Heart left ventricle (tissue), 16 donors: ENCODE data around the gene NTHL1. TPM values are rescaled to one million over a fixed set of nuclear protein-coding genes. Genes with fewer than 3 reads are reported as not detected.

Experiments used
- ATAC-seq, 4 donors: fragments of 200-7000 bp; cut with Tn5 transposase; one replicate each; pipeline ENCODE4 v1.9.1; 2020 to 2022; ENCODE audit warnings: moderate library complexity in 4 of 4, mild to moderate bottlenecking in 3 of 4, moderate number of reproducible peaks in 1 of 4
- DNase-seq, 5 donors: peaks; one replicate each; pipeline ENCODE4 v3.0.0-alpha.2; 2020
- H3K27ac ChIP-seq, 12 donors: fragments of 200-600 bp; sonication (generic) in 4 of 12; one replicate each; pipeline versions ENCODE4 v1.5.0 to v1.8.0; 2016 to 2022; ENCODE audit warnings: mild to moderate bottlenecking in 2 of 12
- H3K27me3 ChIP-seq, 9 donors: fragments of 200-600 bp; sonication (generic) in 2 of 9; one replicate each; pipeline versions ENCODE4 v1.5.1 to v1.8.0; 2016 to 2022; ENCODE audit warnings: mild to moderate bottlenecking in 3 of 9
- H3K36me3 ChIP-seq, 9 donors: fragments of 200-600 bp; sonication (generic) in 2 of 9; one replicate each; pipeline versions ENCODE4 v1.5.0 to v1.8.0; 2018 to 2022; ENCODE audit warnings: mild to moderate bottlenecking in 2 of 9
- H3K4me1 ChIP-seq, 12 donors: fragments of 200-600 bp; sonication (generic) in 4 of 12; one replicate each; pipeline versions ENCODE4 v1.5.0 to v1.8.0; 2016 to 2022; ENCODE audit warnings: mild to moderate bottlenecking in 3 of 12
- H3K4me3 ChIP-seq, 12 donors: fragments of 200-600 bp; sonication (generic) in 4 of 12; one replicate each; pipeline versions ENCODE4 v1.5.0 to v1.8.0; 2017 to 2022; ENCODE audit warnings: mild to moderate bottlenecking in 9 of 12, moderate library complexity in 4 of 12
- H3K9me3 ChIP-seq, 12 donors: fragments of 200-600 bp; sonication (generic) in 4 of 12; one replicate each; pipeline versions ENCODE4 v1.5.0 to v1.8.0; 2016 to 2022; ENCODE audit warnings: mild to moderate bottlenecking in 1 of 12
- POLR2A ChIP-seq, 2 donors: fragments of 450-650 bp; IDR thresholded peaks; one replicate each; pipeline ENCODE4 v1.6.1; 2017; ENCODE audit warnings: antibody characterized with exemption in 2 of 2, mild to moderate bottlenecking in 2 of 2, moderate library complexity in 2 of 2
- whole genome bisulfite sequencing, 4 donors: extraction: QIAGEN DNeasy Blood & Tissue Kit in 2 of 4; methylation state at CpG; one replicate each; pipeline versions ENCODE4 v1.1.5 to v1.1.7; 2013 to 2018; 5-methylcytosine and 5-hydroxymethylcytosine counted together
- intact Hi-C, 10 donors: fragments of 100-400 bp; cut with DNase I; formaldehyde crosslinking; loops; one replicate each; pipeline versions ENCODE4 v1.11.1 to v1.14.2; 2022
- polyA plus RNA-seq, 2 donors: library from polyadenylated mRNA; stranded (reverse); fragments of 200-250 nt; gene quantifications; one replicate each; pipeline ENCODE4 v1.2.3, GENCODE V29; 2013
- total RNA-seq, 9 donors: library from RNA; depleted of rRNA in 2 of 9; stranded (reverse); fragments of >200 nt in 2 of 9; fragmentation: NEBNext Ultra II Directional in 3 of 9; extraction: Animal tissue kit (Norgen Biotek cat#: 25700) in 3 of 9; gene quantifications; one replicate each; pipeline versions ENCODE4 v1.1.0 to v1.2.4, GENCODE V29; 2016 to 2023
- TF ChIP-seq, protein P1 (sequence below), 12 donors: fragments of 200-600 bp; sonication (generic) in 4 of 12; IDR thresholded peaks; one replicate each; pipeline versions ENCODE4 v1.5.0 to v1.8.0; 2018 to 2022; ENCODE audit warnings: antibody characterized with exemption in 12 of 12, mild to moderate bottlenecking in 5 of 12
- donor health status: ischemic (EF 13 %, LVEDD 7.1; RV severe dilation, severe dysfunction).
- donor health status: healthy with polysubstance abuse.
- donor health status: DM: no; HTN: yes; CAD: no.
- donor health status: DM: no; HTN: no; CAD: no.
- donor health status: ischemic (EF 25% LVEDD 6.9; RV normal size, moderate dysfunction).
- donor health status: ischemic (EF 25% LVEDD 5.7; RV mildly dilated, moderate dysfunction).
- donor health status: healthy.
- donor health status: DM: yes; HTN: yes; CAD: no.
- donor health status: ischemic (EF 35%, LVEDD 5.7; RV mildly dilated, moderate dysfunction).
- donor health status: nonischemic (EF 11% LVEDD 7.7; RV severe dilation, severe dysfunction).
- donor health status: DM: yes; HTN: yes; CAD: no.
- donor health status: PGD.
- donor health status: ischemic (EF 29% LVEDD 5.4; RV normal size, mild dysfunction).
- donor health status: nonischemic (EF 23%, LVEDD 6.1; RV moderate dilation, normal function).

NTHL1 gene
- total and polyA plus RNA-seq, 11 donors: 9.0 to 32.3 (median 12.2) TPM

DNA sequence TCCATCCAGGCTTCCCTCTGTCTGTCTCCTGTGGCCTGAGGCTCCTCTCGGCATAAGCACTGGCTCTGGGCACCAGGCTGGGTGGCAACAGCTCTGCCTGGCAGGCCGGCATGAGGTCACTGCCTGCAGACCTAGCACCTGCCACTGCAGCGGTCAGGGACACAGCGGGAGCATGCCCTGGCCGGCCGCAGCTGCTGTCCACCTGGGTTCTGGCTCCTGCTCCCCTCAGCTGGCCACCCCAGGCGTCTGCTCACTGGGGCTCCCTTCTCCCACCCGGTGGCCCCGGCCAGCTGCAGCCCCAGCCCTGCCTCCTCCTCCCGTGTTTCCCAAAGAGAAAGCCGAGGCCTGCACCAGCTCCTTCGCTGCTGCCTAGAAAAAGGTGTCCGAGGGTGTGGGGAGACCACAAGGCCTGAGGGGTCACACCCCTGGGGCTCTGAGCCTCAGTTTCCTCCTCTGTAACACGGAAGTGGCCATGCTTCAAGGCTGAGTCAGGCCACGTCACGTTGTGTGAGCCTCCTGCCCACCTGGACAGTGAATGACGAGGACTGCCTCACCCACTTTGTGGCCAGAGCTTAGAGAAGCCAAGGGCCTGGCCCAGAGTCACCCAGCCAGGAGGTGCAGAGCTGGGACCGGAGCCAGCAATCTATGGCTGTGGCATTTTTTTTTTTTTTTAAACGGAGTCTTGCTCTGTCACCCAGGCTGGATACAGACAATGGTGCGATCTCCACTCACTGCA lies 6.7 kb downstream of the NTHL1 start:
- ATAC-seq: no peak
- Histone ChIP-seq H3K4me3 (no peak overlapping the region), H3K36me3 (peaks cover 2 to 35% (median 19%) of the 10 kb centered on the region in 9 donors), H3K27me3 (no peaks in the 10 kb centered on the region), H3K4me1 (peaks cover 12 to 99% (median 81%) of the 10 kb centered on the region in 12 donors), H3K27ac (peak overlapping the region in 11 of 12 donors; percentile 46 to 97 (median 94)), H3K9me3 (no peaks in the 10 kb centered on the region)
- no peak for DNase-seq
- intact Hi-C loops: no loop called here
- no peak for TF ChIP-seq POLR2A (IDR thresholded peaks at IDR 0.05)
- TF ChIP-seq, protein P1, sequence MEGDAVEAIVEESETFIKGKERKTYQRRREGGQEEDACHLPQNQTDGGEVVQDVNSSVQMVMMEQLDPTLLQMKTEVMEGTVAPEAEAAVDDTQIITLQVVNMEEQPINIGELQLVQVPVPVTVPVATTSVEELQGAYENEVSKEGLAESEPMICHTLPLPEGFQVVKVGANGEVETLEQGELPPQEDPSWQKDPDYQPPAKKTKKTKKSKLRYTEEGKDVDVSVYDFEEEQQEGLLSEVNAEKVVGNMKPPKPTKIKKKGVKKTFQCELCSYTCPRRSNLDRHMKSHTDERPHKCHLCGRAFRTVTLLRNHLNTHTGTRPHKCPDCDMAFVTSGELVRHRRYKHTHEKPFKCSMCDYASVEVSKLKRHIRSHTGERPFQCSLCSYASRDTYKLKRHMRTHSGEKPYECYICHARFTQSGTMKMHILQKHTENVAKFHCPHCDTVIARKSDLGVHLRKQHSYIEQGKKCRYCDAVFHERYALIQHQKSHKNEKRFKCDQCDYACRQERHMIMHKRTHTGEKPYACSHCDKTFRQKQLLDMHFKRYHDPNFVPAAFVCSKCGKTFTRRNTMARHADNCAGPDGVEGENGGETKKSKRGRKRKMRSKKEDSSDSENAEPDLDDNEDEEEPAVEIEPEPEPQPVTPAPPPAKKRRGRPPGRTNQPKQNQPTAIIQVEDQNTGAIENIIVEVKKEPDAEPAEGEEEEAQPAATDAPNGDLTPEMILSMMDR (IDR thresholded peaks at IDR 0.05): no peak
- WGBS, 4 donors: 55 to 68% (median 66%) methylated on average over 16 to 20 of the region's 20 CpGs

DNA sequence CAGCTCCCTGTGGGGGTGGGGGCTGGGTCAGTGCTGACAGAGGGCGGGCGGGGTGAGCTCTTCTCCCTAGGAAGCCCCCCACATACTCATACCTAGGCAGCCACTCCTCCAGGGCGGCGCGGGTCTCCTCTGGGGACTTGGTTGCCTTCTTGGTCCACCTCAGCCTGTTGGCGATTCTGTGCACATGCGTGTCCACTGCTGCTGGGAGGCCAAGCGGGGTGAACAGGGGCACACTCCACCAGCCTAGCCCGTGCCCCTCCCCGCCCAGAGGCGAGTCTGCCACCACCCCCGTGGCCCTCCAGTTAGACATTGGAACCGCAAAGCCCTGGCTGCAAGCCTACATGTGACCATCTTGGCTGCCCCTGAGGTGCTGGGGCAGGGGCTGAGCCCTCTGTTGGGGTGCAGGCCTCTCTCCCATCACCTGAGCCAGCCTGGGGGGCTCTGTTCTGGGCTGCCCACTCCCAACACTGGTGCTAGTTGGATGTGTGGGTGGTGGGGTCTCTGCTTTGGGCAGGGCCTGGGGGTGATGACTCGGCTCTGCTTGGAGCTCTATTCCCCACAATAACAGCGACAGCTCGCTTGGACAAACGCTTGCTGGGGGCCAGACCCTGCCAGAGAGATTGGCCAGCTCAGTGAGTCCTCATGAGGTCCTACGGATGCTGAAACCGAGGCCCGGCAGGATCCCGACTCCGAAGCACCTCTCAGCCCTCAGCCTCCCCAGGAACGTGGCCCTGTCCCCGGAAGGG lies 7.4 kb downstream of the NTHL1 start:
- no peak for ATAC-seq
- 62 to 69% (median 66%) methylated on average over 8 to 24 of the region's 24 CpGs for WGBS, 4 donors
- DNase-seq: no peak
- peak overlapping the region; percentile 46 to 97 (median 94) for H3K27ac ChIP-seq
- H3K36me3 ChIP-seq: peaks cover 2 to 42% (median 23%) of the 10 kb centered on the region in 9 donors
- intact Hi-C loops: no loop called here
- TF ChIP-seq, protein P1 (IDR thresholded peaks at IDR 0.05): no peak
- H3K9me3 ChIP-seq: no peaks in the 10 kb centered on the region
- H3K4me1 ChIP-seq: peaks cover 11 to 99% (median 86%) of the 10 kb centered on the region in 12 donors
- peak overlapping the region in 6 of 12 donors; percentile 26 to 91 (median 66) for H3K4me3 ChIP-seq
- H3K27me3 ChIP-seq: no peaks in the 10 kb centered on the region

DNA sequence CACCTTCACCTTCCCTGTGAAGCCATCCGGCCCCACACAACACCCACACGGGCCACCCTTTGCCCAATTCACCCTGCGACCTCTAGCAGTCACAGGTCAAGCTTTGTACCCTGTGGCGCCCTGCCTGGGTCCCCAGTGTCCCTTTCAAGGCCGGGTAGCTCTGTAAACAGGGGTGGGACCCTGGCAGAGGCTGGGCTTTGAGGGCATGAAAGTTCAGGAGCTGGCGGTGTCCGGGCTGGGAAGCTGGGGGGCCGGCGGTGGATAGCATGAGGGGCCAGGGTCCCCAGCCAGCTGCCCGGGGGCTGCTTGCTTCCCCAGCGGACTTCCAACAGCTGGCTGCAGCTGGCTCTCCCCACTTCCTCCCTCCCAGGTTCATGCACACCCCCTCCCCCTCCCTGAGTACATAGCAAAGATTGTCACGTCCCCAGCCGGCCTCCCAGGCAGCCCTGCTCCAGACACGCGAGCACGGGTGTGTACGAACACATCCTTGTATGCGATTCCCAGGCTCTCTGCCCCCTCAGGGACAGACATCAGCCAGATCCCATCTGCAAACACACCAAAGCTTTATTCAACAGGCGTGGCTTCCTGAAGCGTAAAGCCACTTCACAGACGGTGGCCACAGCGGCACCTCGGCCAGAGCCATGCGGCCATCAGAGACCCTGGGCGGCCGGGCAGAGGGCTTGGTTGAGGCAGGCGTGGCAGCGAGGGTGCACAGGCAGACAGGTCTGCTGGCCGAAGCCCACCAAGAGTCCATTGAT lies 8.2 kb downstream of the NTHL1 start:
- Histone ChIP-seq H3K4me1 (peaks cover 11 to 98% (median 88%) of the 10 kb centered on the region in 12 donors), H3K4me3 (peak overlapping the region in 10 of 12 donors; percentile 11 to 91 (median 64)), H3K27me3 (no peaks in the 10 kb centered on the region), H3K9me3 (no peaks in the 10 kb centered on the region), H3K36me3 (peaks cover 2 to 48% (median 23%) of the 10 kb centered on the region in 9 donors), H3K27ac (peak overlapping the region; percentile 78 to 97 (median 94))
- TF ChIP-seq POLR2A (IDR thresholded peaks at IDR 0.05): no peak
- TF ChIP-seq, protein P1 (IDR thresholded peaks at IDR 0.05): no peak
- peak; percentile 43 to 69 (median 54) for ATAC-seq
- intact Hi-C loops: no loop called here
- 29 to 57% (median 49%) methylated on average over 10 to 29 of the region's 29 CpGs for WGBS, 4 donors
- DNase-seq: peak; percentile 90 to 96 (median 92)
